ENCODE measurements around the gene CAB39.

DNA sequence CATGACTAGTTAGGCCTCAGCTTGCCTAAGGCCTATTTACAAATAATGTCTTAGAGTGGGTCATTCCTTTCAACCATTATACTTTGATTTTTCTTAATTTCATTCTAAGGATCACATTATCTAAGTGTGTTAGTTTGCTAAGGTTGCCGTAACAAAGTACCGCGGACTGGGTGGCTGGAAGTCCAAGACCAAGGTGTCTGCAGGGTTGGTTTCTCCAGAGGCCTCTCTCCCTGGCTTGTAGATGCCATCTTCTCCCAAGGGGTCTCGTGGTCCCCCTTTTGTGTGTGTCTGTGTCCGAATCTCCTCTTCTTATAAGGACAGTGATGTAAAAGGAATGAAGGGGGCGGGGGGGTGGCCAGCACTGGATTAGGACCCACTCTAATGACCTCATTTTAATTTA, 133.7 kb downstream of the CAB39 start:
- TF ChIP-seq EZH2 (IDR thresholded peaks at IDR 0.05; ENCODE audit: borderline replicate concordance, low read length) (no peak), CTCF (conservative IDR thresholded peaks at IDR 0.05 in 1 of 2, IDR thresholded peaks at IDR 0.05 in 1 of 2; ENCODE audit: extremely low read depth in 1 of 2, insufficient read depth in 1 of 2, low read depth in 1 of 2, low read length in 2 of 2) (no peak)
